GM12878 (cell line): Measurements from ENCODE around the gene PBOV1.

ENCODE experiments used
- SP1 ChIP-seq: IDR thresholded peaks from one replicate; pipeline ENCODE4 v1.6.1; 2011; ENCODE audit warnings: low read depth, low read length
- TF ChIP-seq, protein P1 (sequence below): IDR thresholded peaks from 2 replicates; pipeline ENCODE4 v1.6.1; 2012; ENCODE audit warnings: low read length, inconsistent platforms
- TF ChIP-seq, protein P2 (sequence below), 3 experiments: IDR thresholded peaks in 2 of 3; conservative IDR thresholded peaks in 1 of 3; 2 replicates each; pipeline ENCODE4 v1.5.1; 2011; ENCODE audit warnings: low read depth in 3 of 3, low read length in 3 of 3, mild to moderate bottlenecking in 3 of 3, control low read depth in 2 of 3, moderate library complexity in 2 of 3, inconsistent platforms in 1 of 3, mixed read lengths in 1 of 3; ENCODE audit not compliant: control insufficient read depth in 2 of 3, insufficient read depth in 1 of 3; ENCODE audit errors: extremely low read depth in 1 of 3

DNA sequence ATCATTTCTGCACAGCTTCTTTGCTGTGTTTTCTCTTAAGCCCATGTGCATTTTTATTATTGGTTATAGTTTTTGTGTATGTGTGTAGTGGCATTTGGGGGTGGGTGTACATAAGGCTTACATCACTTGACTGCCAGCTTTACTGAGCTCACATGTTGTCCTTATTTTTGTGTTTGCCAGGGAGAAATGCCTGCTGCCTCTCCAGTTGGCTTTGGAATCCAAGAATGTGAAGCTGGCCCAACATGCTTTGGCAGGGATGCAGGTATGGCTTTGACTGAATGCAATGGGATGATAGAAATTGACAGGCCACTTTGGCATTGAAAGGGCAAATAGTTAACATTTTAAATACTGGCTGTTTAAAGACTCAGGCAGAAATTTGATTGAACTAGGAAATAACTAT, 11.4 kb downstream of the PBOV1 start:
- TF ChIP-seq, protein P1, sequence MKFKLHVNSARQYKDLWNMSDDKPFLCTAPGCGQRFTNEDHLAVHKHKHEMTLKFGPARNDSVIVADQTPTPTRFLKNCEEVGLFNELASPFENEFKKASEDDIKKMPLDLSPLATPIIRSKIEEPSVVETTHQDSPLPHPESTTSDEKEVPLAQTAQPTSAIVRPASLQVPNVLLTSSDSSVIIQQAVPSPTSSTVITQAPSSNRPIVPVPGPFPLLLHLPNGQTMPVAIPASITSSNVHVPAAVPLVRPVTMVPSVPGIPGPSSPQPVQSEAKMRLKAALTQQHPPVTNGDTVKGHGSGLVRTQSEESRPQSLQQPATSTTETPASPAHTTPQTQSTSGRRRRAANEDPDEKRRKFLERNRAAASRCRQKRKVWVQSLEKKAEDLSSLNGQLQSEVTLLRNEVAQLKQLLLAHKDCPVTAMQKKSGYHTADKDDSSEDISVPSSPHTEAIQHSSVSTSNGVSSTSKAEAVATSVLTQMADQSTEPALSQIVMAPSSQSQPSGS, result no peak
- TF ChIP-seq, protein P2, sequence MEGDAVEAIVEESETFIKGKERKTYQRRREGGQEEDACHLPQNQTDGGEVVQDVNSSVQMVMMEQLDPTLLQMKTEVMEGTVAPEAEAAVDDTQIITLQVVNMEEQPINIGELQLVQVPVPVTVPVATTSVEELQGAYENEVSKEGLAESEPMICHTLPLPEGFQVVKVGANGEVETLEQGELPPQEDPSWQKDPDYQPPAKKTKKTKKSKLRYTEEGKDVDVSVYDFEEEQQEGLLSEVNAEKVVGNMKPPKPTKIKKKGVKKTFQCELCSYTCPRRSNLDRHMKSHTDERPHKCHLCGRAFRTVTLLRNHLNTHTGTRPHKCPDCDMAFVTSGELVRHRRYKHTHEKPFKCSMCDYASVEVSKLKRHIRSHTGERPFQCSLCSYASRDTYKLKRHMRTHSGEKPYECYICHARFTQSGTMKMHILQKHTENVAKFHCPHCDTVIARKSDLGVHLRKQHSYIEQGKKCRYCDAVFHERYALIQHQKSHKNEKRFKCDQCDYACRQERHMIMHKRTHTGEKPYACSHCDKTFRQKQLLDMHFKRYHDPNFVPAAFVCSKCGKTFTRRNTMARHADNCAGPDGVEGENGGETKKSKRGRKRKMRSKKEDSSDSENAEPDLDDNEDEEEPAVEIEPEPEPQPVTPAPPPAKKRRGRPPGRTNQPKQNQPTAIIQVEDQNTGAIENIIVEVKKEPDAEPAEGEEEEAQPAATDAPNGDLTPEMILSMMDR (IDR thresholded peaks at IDR 0.05 in 2 of 3, conservative IDR thresholded peaks at IDR 0.05 in 1 of 3; ENCODE audit: control insufficient read depth in 2 of 3, extremely low read depth in 1 of 3, insufficient read depth in 1 of 3, low read depth in 3 of 3, low read length in 3 of 3), result no peak
- TF ChIP-seq SP1, result no peak
